SU-DHL-6 (cell line): ENCODE results near the gene ARRB1.

Experiments
- H2AFZ ChIP-seq: fragments of 200-600 bp; sonication (generic); 2 replicates; pipeline ENCODE4 v1.6.1; 2014; ENCODE audit warnings: low read depth, mild to moderate bottlenecking, moderate library complexity, mixed read lengths, antibody characterized with exemption, low read length; ENCODE audit not compliant: severe bottlenecking
- H3F3A ChIP-seq: fragments of 200-600 bp; shearing (Covaris generic); 2 replicates; pipeline ENCODE4 v1.6.0; 2016; ENCODE audit warnings: antibody characterized with exemption, mild to moderate bottlenecking; ENCODE audit not compliant: insufficient read depth
- H3K27ac ChIP-seq: fragments of 200-600 bp; sonication (generic); 2 replicates; pipeline ENCODE4 v1.5.1; 2016; ENCODE audit warnings: low read depth, mild to moderate bottlenecking, low read length, moderate library complexity, mixed read lengths
- H3K27me3 ChIP-seq: fragments of 200-600 bp; sonication (generic), shearing (Covaris generic); 2 replicates; pipeline ENCODE4 v1.6.0; 2014; ENCODE audit warnings: mild to moderate bottlenecking, low read length
- H3K36me3 ChIP-seq: fragments of 200-600 bp; sonication (generic); 2 replicates; pipeline ENCODE4 v1.6.1; 2014; ENCODE audit warnings: mild to moderate bottlenecking, low read length, mixed read lengths
- H3K4me2 ChIP-seq: fragments of 300-600, 200-600 bp; shearing (Covaris generic), sonication (generic); 2 replicates; pipeline ENCODE4 v1.6.0; 2014; ENCODE audit warnings: low read length, low read depth, mild to moderate bottlenecking; ENCODE audit not compliant: poor library complexity, severe bottlenecking
- H3K4me3 ChIP-seq: fragments of 200-600 bp; sonication (generic); 2 replicates; pipeline ENCODE4 v1.5.1; 2014; ENCODE audit warnings: antibody characterized with exemption, low read length, mild to moderate bottlenecking, mixed read lengths; ENCODE audit not compliant: insufficient read depth, poor library complexity, severe bottlenecking
- H3K79me2 ChIP-seq: fragments of 200-600 bp; sonication (generic); 2 replicates; pipeline ENCODE4 v1.6.1; 2014; ENCODE audit warnings: mild to moderate bottlenecking, low read length, moderate library complexity; ENCODE audit not compliant: insufficient read depth
- H3K9ac ChIP-seq: fragments of 200-600 bp; sonication (generic); 2 replicates; pipeline ENCODE4 v1.7.0; 2014; ENCODE audit warnings: mild to moderate bottlenecking, low read length
- H3K9me2 ChIP-seq: fragments of 200-600 bp; sonication (generic); replicated peaks from 2 replicates; pipeline ENCODE4 v1.6.1; 2014; ENCODE audit warnings: low read length; ENCODE audit not compliant: insufficient read depth
- H3K9me3 ChIP-seq: fragments of 200-600 bp; sonication (generic); 2 replicates; pipeline ENCODE4 v1.6.1; 2014; ENCODE audit warnings: low read length, mixed read lengths; ENCODE audit not compliant: insufficient read depth
- H4K20me1 ChIP-seq: fragments of 200-600 bp; sonication (generic); 2 replicates; pipeline ENCODE4 v1.6.1; 2014; ENCODE audit warnings: low read depth, mild to moderate bottlenecking, antibody characterized with exemption, low read length, moderate library complexity, mixed read lengths
- EZH2phosphoT487 ChIP-seq: fragments of 200-600 bp; sonication (generic), shearing (Covaris generic); conservative IDR thresholded peaks from 2 replicates; pipeline ENCODE4 v1.6.1; 2018; ENCODE audit warnings: mild to moderate bottlenecking, antibody characterized with exemption, low read length, moderate library complexity, mixed read lengths
- TF ChIP-seq, protein P1 (sequence below): fragments of 200-600 bp; sonication (generic); IDR thresholded peaks from one replicate; pipeline ENCODE4 v1.5.1; 2017; ENCODE audit warnings: antibody characterized with exemption, mild to moderate bottlenecking, low read length, moderate library complexity; ENCODE audit not compliant: insufficient read depth, poor library complexity, severe bottlenecking

The ARRB1 gene

DNA sequence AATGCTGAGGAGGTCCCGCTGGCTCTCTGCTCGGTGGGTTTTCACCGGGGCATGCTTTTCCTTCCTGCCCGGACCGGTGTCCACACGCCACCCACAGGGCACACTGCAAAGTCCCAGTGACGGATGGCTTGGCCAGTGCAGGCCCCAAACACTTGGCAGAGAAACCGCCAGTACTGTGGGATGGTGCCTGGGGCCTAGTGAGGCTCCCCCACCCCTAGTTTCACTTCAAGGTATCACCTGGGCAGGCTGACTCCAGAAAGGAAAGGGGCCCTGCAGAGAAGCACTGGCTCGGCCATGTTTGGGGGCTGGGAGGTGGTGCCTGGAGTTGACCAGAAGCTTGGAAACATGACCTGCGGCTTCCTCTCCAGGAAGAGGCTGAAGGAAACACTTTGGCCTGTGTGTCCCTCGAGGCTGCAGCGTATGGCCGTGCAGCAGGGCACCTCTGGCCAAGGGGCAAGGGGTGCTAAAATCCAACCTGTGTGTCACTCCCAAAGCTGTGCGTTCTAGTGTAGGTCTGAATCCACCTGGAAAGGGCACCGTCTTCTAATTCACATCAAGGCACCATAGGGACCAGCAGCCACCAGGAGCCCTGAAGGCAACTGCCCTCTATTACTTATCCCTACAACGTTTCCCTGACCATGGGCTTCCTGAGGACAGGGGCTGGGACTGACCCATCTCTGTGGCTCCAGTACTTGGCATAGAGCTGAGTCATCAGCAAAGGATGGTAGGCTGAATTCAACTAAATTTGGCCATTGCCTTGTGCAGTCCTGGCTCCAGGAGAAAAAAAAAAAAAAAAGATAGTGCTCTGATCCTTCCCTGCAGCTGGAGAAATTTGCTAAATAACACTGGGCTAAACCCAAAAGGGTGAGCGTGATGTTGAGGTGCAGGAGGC is 88.3 kb downstream of the ARRB1 start:
- TF ChIP-seq EZH2phosphoT487 = no peak
- TF ChIP-seq, protein P1, sequence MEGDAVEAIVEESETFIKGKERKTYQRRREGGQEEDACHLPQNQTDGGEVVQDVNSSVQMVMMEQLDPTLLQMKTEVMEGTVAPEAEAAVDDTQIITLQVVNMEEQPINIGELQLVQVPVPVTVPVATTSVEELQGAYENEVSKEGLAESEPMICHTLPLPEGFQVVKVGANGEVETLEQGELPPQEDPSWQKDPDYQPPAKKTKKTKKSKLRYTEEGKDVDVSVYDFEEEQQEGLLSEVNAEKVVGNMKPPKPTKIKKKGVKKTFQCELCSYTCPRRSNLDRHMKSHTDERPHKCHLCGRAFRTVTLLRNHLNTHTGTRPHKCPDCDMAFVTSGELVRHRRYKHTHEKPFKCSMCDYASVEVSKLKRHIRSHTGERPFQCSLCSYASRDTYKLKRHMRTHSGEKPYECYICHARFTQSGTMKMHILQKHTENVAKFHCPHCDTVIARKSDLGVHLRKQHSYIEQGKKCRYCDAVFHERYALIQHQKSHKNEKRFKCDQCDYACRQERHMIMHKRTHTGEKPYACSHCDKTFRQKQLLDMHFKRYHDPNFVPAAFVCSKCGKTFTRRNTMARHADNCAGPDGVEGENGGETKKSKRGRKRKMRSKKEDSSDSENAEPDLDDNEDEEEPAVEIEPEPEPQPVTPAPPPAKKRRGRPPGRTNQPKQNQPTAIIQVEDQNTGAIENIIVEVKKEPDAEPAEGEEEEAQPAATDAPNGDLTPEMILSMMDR = no peak
- Histone ChIP-seq H3K4me2 (no peak overlapping the region), H3K4me3 (no peak overlapping the region), H2AFZ (no peak overlapping the region), H3K9me3 (no peaks in the 10 kb centered on the region), H3K27me3 (no peaks in the 10 kb centered on the region), H3K27ac (no peak overlapping the region), H4K20me1 (no peaks in the 10 kb centered on the region), H3K36me3 (no peaks in the 10 kb centered on the region), H3F3A (no peaks in the 10 kb centered on the region), H3K9ac (no peak overlapping the region), H3K79me2 (no peaks in the 10 kb centered on the region), H3K9me2 (no peaks in the 10 kb centered on the region)

DNA sequence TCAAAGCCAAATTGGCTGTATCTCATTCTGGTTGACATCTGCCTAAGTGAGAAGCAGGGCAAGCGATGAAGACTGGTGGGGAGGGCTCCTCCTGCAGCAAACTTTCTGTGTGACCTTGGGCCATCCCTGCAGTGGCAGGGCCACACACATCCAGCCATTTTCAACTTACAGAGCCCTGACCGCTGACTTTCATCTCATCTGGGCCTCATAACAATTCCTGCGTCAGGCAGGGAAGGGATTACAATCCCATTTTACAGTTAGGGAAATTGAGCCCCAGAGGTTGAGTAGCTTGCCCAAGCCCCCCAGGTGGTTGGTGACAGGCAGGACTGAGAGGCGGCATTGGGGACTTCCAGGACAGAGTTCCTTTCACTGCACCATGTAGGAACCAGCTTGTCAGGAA is 89.0 kb downstream of the ARRB1 start:
- Histone ChIP-seq H3F3A (no peaks in the 10 kb centered on the region), H3K27ac (no peak overlapping the region), H3K9ac (no peak overlapping the region), H3K9me3 (no peaks in the 10 kb centered on the region), H3K27me3 (no peaks in the 10 kb centered on the region), H3K36me3 (no peaks in the 10 kb centered on the region), H3K9me2 (no peaks in the 10 kb centered on the region), H4K20me1 (no peaks in the 10 kb centered on the region), H3K4me3 (no peak overlapping the region), H3K4me2 (no peak overlapping the region), H3K79me2 (no peaks in the 10 kb centered on the region), H2AFZ (no peak overlapping the region)
- no peak for TF ChIP-seq EZH2phosphoT487
- TF ChIP-seq, protein P1 = no peak

GRCh38 chr11:75261902-75262361 is 89.5 kb downstream of the ARRB1 start:
- no peak overlapping the region for H2AFZ ChIP-seq
- H3K4me2 ChIP-seq = no peak overlapping the region
- no peak for TF ChIP-seq EZH2phosphoT487
- TF ChIP-seq, protein P1 = no peak
- H3K79me2 ChIP-seq = no peaks in the 10 kb centered on the region
- H3K36me3 ChIP-seq = no peaks in the 10 kb centered on the region
- no peaks in the 10 kb centered on the region for H3K27me3 ChIP-seq
- no peak overlapping the region for H3K27ac ChIP-seq
- no peak overlapping the region for H3K4me3 ChIP-seq
- H3F3A ChIP-seq = no peaks in the 10 kb centered on the region
- no peaks in the 10 kb centered on the region for H3K9me3 ChIP-seq
- no peaks in the 10 kb centered on the region for H3K9me2 ChIP-seq
- H4K20me1 ChIP-seq = no peaks in the 10 kb centered on the region
- H3K9ac ChIP-seq = no peak overlapping the region
